GM19193 (cell line): Measurements from ENCODE around the gene OTUB2.

Source experiments
- POLR2A ChIP-seq: IDR thresholded peaks from 4 replicates; pipeline ENCODE4 v1.6.1; 2011; ENCODE audit not compliant: insufficient read depth, insufficient read length; ENCODE audit errors: extremely low read depth

OTUB2 gene

DNA sequence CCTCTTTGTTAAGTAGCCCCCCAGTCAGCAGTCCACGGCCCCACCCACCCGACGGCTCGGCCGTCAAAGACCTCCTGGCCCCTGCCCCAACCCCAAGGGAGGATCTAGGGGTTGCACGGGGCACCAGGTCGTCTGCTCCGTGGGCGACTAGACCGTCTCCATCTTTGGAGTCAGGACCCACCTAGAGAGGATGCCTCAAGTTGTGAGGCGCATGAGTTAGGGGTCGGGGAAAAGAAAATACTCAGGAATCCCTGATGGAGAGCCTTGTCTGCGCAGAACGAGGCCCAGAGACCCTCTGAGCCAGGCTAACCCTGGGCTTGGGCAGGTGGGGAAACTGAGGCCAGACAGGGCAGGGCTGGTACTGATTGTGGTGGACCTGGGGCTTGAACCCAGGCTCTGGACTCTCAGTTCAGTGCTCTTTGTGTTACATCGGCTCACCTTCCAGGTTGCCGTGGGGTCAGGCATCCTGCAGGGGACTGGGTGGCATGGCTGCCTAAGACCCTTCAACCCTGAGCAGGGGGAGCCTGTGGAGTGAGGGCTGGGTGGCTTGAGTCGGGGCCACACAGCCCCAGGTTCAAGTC, 839 bp downstream of the OTUB2 start:
- TF ChIP-seq POLR2A: no peak

DNA sequence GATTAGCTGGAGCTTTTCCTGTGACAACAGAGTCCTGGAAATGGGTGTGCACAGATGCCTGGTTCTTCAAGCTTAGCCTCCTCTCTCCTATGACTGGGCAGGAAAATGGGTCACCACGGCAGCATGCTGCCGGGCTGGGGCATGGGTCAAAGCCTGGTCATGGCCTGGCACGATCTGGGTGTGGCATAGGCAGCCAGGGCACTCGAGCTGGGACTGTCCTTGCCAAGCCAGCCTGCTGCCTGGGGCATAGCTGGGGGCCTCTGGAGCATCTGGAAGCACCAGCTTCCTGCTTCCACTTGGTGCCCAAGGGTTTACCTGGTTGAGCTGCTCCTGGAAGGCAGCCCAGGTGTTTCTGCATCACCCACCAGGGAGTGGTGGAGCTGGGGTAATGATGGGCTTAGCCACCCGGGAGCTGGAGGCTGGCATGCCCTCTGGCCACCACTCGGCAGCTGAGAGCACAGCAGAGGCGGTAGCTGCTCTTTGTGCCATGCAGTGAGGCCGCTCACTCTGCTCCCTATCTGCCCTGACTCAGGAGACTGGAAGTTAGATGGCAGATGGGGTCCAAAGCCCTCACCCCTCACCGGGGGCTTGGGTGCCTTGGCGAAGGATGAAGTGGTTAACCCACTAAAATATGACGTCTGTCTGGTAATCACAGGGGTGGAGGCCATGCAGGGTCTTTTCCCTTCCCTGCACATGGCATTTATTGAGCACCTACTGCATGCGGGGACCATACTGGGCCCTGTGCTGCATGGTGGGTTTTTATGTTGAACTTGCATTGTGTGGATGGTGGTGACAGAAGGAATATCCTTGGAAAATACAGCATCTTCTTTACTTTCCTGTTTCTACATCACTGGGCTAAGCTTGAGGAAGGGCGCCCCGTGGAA, 1.7 kb downstream of the OTUB2 start:
- no peak for TF ChIP-seq POLR2A

DNA sequence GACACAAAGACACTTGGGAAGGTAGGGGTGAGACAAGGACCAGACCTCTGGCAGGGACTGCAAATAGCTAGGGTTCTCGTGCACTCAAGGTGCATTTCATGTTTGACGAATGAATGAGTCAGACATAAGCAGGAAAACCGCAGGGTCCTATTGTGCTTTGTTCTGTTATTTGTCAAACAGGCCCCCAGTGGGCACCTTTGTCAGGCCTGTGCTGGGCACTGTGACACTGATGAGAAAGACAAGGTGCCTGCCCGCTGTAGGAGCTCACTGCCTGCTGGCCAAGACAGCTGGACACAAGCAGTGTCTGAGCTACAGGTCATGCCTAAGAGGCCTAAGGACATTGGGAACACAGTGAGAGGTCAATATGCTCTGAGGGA, 2.3 kb downstream of the OTUB2 start:
- no peak for TF ChIP-seq POLR2A

DNA sequence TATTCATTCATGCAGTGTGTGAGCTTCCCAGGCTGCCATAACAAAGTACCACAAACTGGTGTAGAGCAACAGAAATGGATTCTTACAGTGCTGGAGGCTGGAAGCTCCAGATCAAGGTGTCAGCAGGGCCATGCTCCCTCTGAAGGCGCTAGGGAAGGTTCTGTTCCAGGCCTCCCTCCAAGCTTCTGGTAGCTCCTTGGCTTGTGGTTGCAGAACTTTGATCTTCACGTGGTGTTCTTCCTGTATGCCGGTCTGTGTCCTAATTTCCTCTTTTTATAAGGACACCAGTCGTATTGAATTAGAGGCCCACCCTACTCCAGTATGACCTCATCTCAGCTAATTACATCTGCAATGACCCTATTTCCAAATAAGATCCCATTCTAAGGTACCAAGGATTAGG, 3.1 kb downstream of the OTUB2 start:
- TF ChIP-seq POLR2A: no peak

DNA sequence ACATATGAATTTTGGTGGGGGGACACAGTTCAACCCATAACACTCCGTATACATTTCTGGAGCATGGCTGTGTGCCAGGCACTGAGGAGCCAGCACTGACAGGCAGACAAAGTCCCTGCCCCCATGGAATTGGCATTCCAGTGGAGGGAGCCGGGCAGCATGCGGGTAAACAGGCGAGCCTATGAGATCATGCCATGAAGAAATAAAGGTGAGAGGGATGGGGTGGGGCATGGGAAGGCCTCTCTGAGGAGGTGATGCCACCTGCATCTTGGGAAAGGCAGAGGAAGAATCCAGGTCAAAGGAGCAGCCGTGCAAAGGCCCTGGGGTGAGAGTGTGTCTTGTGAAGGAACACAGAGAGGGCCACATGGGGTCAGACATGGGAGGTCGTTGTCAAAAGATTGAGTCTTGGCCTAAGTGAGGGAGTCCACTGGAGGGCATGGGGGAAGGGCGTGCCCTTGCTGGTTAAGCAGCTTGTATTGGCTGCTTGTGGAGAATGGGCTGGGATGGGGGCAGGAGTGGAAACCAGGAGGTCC, 3.6 kb downstream of the OTUB2 start:
- no peak for TF ChIP-seq POLR2A

DNA sequence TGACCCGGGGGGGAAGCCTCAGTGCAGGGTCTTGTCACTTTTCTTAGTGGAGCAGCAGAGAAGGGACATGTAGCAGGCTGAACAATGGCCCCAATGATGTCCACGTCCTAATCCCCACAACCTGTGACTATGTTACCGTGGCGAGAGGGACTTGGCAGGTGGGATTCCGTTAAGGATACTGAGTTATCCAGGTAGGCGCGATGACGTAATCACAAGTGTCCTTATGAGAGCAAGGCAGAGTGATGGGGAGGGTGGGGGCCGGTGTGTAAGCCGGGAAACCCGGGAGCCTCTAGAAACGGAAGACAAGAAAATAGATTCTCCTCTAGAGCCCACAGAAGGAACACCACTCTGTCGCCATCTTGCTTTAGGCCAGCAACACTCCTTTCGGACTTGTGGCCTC, 4.4 kb downstream of the OTUB2 start:
- TF ChIP-seq POLR2A: no peak

DNA sequence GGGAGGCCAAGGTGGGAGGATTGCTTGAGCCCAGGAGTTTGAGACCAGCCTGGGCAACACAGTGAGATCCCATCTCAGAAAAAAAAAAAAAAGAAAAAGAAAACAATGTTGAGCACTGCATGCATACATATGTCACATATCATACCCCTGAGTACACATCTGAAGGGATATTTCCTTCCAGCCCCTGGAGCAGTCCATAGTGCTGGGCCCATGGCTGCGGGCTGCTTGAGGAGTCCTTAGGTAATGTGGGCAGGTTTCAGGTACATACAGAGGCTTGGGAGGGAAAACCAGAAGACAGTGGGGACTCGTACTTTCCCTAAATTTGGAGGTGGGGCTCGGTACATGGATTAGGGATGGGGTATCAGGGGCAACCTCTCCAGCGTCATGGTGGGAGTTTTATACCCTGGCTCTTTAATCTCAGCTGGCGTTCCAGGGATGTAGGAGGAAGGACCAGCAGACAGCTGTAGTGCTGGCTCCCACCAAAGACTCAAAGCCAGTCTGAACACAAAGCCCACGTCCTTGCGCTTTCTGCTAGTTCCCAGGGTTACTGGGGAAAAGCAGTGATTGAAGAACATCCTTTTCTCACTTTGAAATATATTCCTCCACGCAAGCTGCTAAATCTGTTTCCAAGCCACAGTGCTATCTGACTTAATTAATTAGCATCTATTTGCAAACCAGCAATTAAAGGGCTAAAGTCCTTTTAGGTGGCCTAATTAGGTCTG, 5.2 kb downstream of the OTUB2 start:
- TF ChIP-seq POLR2A: no peak

DNA sequence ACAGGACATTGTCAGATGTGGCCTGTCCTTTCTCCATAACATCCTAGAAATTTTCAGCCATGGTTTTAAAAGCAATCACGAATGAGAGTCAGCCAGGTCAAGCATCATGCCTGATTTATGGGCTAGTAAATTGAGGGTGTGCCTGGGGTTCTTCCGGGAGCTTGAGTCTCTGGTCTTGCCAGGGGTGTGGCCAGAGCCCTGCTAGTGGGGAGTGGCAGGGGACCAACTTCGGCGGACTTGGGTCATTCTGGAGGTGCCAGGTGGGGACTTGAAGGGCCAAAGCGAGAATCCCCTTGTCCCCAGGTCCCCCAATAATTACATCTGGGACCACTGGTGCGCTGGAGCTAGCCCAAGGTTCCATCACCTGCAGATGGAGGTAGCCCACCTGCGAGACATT, 5.7 kb downstream of the OTUB2 start:
- TF ChIP-seq POLR2A: no peak

DNA sequence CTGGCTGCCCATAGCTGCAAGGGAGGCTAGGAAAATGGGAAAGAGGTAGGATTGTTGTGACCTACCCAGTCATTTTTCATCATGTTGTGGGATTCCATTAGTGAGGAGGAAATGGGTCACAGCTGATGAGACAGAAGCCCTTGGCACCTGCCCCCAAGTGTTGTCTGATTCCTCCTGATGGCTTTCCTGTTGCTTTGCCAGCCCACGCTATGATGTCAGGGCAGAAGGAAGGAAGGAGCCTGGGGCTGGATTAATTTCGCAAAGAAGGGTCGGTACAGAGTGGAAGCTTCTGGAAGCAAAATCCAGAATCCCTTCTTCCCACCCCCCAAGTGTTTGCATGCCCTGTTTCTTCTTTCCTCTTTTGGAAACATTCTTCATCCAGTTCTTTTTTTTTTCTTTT, 8.7 kb downstream of the OTUB2 start:
- no peak for TF ChIP-seq POLR2A

DNA sequence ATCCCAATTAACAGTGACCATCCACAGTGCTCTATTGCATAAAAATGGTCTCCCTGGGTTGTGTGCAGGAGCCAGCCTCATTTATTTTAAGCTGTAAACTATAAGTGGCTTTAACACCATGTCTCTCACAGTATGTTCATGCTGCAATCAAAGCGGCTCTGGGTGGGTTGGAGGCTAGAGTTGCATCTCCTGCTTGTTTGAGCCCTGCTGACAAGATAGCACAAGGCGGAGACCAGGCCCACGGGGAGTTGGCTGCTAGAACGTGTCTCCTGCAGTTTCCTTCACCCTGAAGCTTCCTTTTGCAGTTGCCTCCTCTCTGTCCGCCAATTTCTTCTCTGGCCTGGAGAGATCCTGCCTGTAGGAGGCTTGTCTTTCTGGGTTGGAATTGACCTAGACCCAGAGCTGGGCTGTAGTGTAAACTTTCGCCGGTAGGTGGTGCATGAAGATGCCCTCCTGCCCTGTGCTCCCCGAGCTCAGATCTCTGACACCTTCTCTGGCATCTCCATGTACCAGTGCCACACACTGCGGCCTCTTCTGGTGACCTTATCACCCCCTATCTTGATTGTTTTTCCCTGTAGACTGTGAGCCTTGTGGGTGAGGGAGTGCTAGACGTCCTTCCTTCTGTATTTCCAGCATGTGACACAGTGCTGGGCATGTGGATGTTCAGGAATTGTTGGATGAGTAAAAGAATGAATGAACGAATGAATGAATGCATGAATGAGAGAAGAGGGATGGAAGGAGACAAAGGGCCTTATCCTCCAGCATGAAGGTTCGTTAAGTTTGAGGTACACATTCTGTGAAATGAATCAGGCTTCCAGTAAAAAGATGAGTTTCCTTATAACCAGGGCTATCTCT, 10.4 kb downstream of the OTUB2 start:
- no peak for TF ChIP-seq POLR2A

DNA sequence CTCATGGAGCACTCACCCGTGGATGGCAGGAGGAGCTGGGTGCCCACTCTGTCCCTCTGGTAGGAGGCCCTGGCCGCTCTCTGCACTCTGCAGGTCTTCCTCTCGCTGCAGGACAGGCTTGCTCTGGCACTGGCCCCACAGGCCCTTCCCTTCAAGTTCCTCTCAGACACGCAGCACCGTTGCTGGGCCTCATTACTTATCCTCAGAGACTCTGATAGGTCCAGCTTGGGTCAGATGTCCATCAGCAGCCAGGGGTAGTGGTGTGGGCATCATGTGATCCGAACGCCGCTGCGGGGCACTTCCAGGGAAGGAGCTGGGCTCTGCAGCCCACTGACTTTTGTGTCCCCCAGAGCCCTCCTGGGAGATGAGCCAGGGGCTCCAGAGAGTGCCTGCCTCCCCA, 11.8 kb downstream of the OTUB2 start:
- no peak for TF ChIP-seq POLR2A

DNA sequence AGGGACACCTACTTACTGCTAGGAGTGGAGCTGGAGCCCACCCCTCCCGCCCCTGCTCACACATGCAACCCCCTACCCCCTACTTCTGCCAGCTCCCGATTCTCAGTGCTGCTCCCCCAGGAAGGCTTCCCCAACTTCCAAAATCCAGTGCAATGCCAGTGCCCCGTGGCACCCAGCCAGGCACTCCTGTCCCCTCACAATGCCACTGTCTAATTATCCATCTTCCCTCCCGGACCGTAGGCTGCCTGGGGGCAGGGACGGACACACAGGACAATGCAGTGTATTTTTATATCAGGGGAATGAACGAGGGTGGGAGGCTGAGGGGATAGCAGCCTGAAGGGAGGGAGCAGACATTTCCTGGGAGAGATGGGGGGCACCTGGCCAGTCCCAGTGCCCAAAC, 12.4 kb downstream of the OTUB2 start:
- no peak for TF ChIP-seq POLR2A

DNA sequence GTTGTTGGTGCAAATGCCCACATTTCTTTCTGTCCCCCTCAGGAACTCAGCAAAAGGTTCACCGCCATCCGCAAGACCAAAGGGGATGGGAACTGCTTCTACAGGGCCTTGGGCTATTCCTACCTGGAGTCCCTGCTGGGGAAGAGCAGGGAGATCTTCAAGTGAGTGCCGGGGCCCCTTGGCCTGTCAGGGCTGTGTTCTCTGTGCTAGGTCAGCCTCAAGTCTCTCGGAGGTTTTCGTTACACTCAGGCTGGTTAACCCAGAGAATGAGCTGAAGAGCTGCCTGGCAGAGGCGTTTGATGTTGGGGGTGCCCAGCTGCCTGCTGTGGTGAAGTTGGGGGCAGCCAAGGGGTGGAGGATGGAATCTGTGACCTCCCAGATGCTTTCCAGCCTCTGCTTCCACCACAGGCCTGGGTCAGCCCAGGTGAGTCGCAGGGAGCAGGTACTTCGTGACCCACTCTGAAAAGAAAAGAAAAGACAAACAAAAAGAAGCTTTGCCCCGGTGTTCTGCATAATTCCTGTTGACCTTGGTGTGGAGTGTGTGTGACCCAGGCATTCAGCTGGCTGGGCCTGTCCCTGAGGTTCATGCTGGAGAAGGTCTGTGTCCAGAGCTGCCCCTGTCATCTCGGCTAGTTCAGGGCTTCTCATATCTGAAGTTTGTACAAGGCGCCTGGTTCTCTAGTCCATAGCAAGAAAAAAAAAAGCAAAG, 12.9 kb downstream of the OTUB2 start:
- TF ChIP-seq POLR2A: no peak

DNA sequence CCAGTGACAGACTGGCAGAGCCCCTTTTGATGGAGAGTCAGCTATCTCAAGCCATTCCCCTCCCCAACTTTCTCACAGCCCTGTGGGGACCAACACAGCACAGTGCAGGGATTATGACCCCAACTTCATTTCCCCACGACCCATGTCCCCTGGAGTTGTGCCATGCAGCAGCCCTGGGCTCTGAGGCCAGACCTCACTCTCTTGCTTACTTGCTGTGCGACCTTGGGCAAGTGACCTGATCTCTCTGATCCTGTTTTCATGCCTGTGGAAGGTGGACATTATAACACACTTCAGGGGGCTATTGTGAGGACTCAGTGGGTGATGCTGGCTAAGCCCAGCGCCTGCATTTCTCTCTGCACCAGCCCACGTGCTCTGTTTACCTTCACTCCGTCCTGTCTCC, 14.1 kb downstream of the OTUB2 start:
- no peak for TF ChIP-seq POLR2A
